ENCODE results near the gene FBN1. TPM values are rescaled to one million over a fixed set of nuclear protein-coding genes. Genes with fewer than 3 reads are reported as not detected.

FBN1 gene
- total and polyA plus RNA-seq, 2 of the 13 experiments (the other 11 are each of a cell fraction or from before 2014, with no cell fraction given) = 1.5 to 3.0 TPM

- in situ Hi-C loops (cut with HindIII; ENCODE audit: extremely low pct_ligation_motif_present, low pct_unique_long_range_greater_than_20kb) = no loop called here
- H3K4me1 ChIP-seq (ENCODE audit: insufficient read depth, low read length) = peaks cover 11% of the 10 kb centered on the region; the same call in 1 of the 2 replicates
- H3K27me3 ChIP-seq (ENCODE audit: control insufficient read depth in 1 of 2, insufficient read depth in 2 of 2, low read length in 2 of 2) = no peaks in the 10 kb centered on the region
- FAIRE-seq (no peak), ATAC-seq (no peak), DNase-seq (ENCODE audit: low spot score) (peak; percentile 27)
- H3K4me2 ChIP-seq (ENCODE audit: low read depth, low read length) = no peak overlapping the region
- H3K79me2 ChIP-seq (ENCODE audit: insufficient read depth, low read length) = no peaks in the 10 kb centered on the region
- no peak overlapping the region for H3K4me3 ChIP-seq (replicated peaks in 1 of 3; ENCODE audit: insufficient read depth in 1 of 3, low read depth in 2 of 3, low read length in 3 of 3)
- 69% methylated on average over 2 of the region's 4 CpGs for WGBS (ENCODE audit: low lambda C conversion rate)
- H4K20me1 ChIP-seq (ENCODE audit: insufficient read depth, low read length) = no peaks in the 10 kb centered on the region
- ChIA-PET POLR2A (no interaction called here), CTCF (ENCODE audit: low intra/inter-chr PET ratio, low total read pairs) (no interaction called here)
- BruUV-seq (replicated peaks) = no TSS peak
- no peaks in the 10 kb centered on the region for H3K36me3 ChIP-seq (replicated peaks in 1 of 2; ENCODE audit: control insufficient read depth in 1 of 2, insufficient read depth in 2 of 2, low read length in 2 of 2)
- H2AFZ ChIP-seq (ENCODE audit: low read length) = no peak overlapping the region
- no peak overlapping the region for H3K27ac ChIP-seq (ENCODE audit: extremely low read length, insufficient read depth, low read length)
- no peak for TF ChIP-seq ZHX2 (IDR thresholded peaks at IDR 0.05; ENCODE audit: low read depth)
- TF ChIP-seq ZHX2 (CRISPR knock-in tag; IDR thresholded peaks at IDR 0.05; ENCODE audit: borderline replicate concordance) = no peak
- TF ChIP-seq SKI (IDR thresholded peaks at IDR 0.05; ENCODE audit: partially characterized antibody) = peak; percentile 47
- peak; percentile 87 for TF ChIP-seq BCL6 (CRISPR knock-in tag; IDR thresholded peaks at IDR 0.05)
- no peak for TF ChIP-seq SATB2 (CRISPR knock-in tag; IDR thresholded peaks at IDR 0.05)
- H3K9ac ChIP-seq (ENCODE audit: insufficient read depth, low read depth, low read length) = no peak overlapping the region
- intact Hi-C loops (cut with micrococcal nuclease; ENCODE audit: unreplicated experiment) = no loop called here
- no peaks in the 10 kb centered on the region for H3K9me3 ChIP-seq (ENCODE audit: low read length)
These were observed 38.7 kb upstream of the FBN1 start for GRCh38 chr15:48683991-48684765.
